HEK293 (cell line): Measurements from ENCODE around the gene ASTN2.

Experiments used
- YY2 ChIP-seq: fragments of 450-650 bp; formaldehyde crosslinking; IDR thresholded peaks from 2 replicates; pipeline ENCODE4 v1.5.1; 2016; ENCODE audit warnings: missing biosample characterization, missing genetic modification characterization
- ZNF121 ChIP-seq: fragments of 450-650 bp; formaldehyde crosslinking; IDR thresholded peaks from 2 replicates; pipeline ENCODE4 v1.5.1; 2016; ENCODE audit warnings: missing biosample characterization, missing genetic modification characterization
- ZNF416 ChIP-seq: fragments of 450-650 bp; formaldehyde crosslinking; IDR thresholded peaks from 2 replicates; pipeline ENCODE4 v1.5.1; 2016; ENCODE audit warnings: missing biosample characterization, missing genetic modification characterization
- TF ChIP-seq, protein P1 (sequence below): fragments of 450-650 bp; formaldehyde crosslinking; IDR thresholded peaks from 2 replicates; pipeline ENCODE4 v1.5.1; 2016; ENCODE audit warnings: missing biosample characterization, missing genetic modification characterization
- TF ChIP-seq, protein P2 (sequence below): fragments of 450-650 bp; formaldehyde crosslinking; IDR thresholded peaks from 2 replicates; pipeline ENCODE4 v1.5.1; 2016; ENCODE audit warnings: missing biosample characterization, missing genetic modification characterization
- TF ChIP-seq, protein P3 (sequence below): IDR thresholded peaks from 2 replicates; pipeline ENCODE4 v1.6.1; 2011; ENCODE audit warnings: mild to moderate bottlenecking, low read depth, low read length, borderline replicate concordance

DNA sequence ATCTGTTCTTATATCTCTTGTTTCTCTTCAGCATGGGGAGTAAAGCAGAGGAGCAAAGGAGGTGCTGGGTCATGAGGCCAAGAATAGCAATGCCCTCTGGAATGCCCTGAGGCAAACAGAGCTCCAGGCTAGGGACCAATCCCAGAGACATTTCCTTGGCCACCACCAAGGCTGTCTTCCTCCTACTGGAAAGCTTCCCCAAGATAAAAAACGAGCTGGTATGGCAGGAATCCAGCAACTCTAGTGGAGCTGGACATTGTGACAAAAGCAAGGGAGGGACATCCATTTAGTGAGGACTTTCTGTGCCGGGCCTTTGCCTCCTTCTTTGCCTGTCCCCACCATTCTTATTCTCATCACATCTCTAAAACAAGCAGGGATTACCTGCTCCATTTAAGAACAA is 161.6 kb downstream of the ASTN2 start:
- TF ChIP-seq, protein P1, sequence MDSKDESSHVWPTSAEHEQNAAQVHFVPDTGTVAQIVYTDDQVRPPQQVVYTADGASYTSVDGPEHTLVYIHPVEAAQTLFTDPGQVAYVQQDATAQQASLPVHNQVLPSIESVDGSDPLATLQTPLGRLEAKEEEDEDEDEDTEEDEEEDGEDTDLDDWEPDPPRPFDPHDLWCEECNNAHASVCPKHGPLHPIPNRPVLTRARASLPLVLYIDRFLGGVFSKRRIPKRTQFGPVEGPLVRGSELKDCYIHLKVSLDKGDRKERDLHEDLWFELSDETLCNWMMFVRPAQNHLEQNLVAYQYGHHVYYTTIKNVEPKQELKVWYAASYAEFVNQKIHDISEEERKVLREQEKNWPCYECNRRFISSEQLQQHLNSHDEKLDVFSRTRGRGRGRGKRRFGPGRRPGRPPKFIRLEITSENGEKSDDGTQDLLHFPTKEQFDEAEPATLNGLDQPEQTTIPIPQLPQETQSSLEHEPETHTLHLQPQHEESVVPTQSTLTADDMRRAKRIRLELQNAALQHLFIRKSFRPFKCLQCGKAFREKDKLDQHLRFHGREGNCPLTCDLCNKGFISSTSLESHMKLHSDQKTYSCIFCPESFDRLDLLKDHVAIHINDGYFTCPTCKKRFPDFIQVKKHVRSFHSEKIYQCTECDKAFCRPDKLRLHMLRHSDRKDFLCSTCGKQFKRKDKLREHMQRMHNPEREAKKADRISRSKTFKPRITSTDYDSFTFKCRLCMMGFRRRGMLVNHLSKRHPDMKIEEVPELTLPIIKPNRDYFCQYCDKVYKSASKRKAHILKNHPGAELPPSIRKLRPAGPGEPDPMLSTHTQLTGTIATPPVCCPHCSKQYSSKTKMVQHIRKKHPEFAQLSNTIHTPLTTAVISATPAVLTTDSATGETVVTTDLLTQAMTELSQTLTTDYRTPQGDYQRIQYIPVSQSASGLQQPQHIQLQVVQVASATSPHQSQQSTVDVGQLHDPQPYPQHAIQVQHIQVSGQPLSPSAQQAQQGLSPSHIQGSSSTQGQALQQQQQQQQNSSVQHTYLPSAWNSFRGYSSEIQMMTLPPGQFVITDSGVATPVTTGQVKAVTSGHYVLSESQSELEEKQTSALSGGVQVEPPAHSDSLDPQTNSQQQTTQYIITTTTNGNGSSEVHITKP, result no peak
- TF ChIP-seq YY2, result no peak
- no peak for TF ChIP-seq ZNF416
- TF ChIP-seq, protein P2, sequence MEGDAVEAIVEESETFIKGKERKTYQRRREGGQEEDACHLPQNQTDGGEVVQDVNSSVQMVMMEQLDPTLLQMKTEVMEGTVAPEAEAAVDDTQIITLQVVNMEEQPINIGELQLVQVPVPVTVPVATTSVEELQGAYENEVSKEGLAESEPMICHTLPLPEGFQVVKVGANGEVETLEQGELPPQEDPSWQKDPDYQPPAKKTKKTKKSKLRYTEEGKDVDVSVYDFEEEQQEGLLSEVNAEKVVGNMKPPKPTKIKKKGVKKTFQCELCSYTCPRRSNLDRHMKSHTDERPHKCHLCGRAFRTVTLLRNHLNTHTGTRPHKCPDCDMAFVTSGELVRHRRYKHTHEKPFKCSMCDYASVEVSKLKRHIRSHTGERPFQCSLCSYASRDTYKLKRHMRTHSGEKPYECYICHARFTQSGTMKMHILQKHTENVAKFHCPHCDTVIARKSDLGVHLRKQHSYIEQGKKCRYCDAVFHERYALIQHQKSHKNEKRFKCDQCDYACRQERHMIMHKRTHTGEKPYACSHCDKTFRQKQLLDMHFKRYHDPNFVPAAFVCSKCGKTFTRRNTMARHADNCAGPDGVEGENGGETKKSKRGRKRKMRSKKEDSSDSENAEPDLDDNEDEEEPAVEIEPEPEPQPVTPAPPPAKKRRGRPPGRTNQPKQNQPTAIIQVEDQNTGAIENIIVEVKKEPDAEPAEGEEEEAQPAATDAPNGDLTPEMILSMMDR (tag by site-specific recombination), result no peak
- no peak for TF ChIP-seq ZNF121 (tag by site-specific recombination)
- TF ChIP-seq, protein P3, sequence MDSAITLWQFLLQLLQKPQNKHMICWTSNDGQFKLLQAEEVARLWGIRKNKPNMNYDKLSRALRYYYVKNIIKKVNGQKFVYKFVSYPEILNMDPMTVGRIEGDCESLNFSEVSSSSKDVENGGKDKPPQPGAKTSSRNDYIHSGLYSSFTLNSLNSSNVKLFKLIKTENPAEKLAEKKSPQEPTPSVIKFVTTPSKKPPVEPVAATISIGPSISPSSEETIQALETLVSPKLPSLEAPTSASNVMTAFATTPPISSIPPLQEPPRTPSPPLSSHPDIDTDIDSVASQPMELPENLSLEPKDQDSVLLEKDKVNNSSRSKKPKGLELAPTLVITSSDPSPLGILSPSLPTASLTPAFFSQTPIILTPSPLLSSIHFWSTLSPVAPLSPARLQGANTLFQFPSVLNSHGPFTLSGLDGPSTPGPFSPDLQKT, result no peak
